HepG2 (cell line): ENCODE results near the gene TDRD10.

Experiments used
- MATR3 ChIP-seq: sonication (generic); formaldehyde crosslinking; IDR thresholded peaks from 2 replicates; pipeline ENCODE4 v1.4.0; 2020; ENCODE audit warnings: missing genetic modification reagents
- NFE2L2 ChIP-seq: fragments of 150-350 bp; IDR thresholded peaks from 2 replicates; pipeline ENCODE4 v1.6.1; 2014; ENCODE audit warnings: low read length
- POLR2AphosphoS5 ChIP-seq: IDR thresholded peaks from 2 replicates; pipeline ENCODE4 v1.6.1; 2012; ENCODE audit warnings: low read depth, low read length
- TF ChIP-seq, protein P1 (sequence below): sonication (generic); formaldehyde crosslinking; IDR thresholded peaks from 2 replicates; pipeline ENCODE4 v1.5.0; 2020; ENCODE audit warnings: mild to moderate bottlenecking, missing genetic modification reagents, moderate library complexity
- TF ChIP-seq, protein P2 (sequence below): sonication (generic); formaldehyde crosslinking; conservative IDR thresholded peaks from 2 replicates; pipeline ENCODE4 v1.5.0; 2020; ENCODE audit warnings: missing genetic modification reagents

DNA sequence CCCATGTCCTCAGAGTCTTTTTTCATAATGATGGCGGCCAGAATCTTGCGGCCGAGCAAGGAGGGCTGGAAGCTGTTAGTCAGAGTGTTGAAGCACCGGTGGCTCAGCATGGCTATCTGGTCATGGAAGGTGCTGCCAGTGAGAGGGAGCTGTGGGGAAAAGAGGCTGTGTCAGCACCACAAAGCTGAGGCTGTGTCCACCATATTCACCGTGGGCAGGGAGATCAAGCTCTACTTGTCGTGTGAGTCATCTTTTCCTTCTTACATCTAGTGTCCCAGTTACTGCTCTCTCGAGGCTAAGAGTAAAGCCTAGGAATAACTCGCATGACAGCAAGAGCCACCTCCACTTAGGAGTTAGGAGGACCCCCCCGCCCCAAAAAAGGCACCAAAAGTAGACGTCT lies 87.8 kb downstream of the TDRD10 start:
- TF ChIP-seq, protein P1, sequence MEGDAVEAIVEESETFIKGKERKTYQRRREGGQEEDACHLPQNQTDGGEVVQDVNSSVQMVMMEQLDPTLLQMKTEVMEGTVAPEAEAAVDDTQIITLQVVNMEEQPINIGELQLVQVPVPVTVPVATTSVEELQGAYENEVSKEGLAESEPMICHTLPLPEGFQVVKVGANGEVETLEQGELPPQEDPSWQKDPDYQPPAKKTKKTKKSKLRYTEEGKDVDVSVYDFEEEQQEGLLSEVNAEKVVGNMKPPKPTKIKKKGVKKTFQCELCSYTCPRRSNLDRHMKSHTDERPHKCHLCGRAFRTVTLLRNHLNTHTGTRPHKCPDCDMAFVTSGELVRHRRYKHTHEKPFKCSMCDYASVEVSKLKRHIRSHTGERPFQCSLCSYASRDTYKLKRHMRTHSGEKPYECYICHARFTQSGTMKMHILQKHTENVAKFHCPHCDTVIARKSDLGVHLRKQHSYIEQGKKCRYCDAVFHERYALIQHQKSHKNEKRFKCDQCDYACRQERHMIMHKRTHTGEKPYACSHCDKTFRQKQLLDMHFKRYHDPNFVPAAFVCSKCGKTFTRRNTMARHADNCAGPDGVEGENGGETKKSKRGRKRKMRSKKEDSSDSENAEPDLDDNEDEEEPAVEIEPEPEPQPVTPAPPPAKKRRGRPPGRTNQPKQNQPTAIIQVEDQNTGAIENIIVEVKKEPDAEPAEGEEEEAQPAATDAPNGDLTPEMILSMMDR (CRISPR knock-in tag) = no peak
- TF ChIP-seq POLR2AphosphoS5 (no peak), MATR3 (no peak), NFE2L2 (no peak)
- TF ChIP-seq, protein P2, sequence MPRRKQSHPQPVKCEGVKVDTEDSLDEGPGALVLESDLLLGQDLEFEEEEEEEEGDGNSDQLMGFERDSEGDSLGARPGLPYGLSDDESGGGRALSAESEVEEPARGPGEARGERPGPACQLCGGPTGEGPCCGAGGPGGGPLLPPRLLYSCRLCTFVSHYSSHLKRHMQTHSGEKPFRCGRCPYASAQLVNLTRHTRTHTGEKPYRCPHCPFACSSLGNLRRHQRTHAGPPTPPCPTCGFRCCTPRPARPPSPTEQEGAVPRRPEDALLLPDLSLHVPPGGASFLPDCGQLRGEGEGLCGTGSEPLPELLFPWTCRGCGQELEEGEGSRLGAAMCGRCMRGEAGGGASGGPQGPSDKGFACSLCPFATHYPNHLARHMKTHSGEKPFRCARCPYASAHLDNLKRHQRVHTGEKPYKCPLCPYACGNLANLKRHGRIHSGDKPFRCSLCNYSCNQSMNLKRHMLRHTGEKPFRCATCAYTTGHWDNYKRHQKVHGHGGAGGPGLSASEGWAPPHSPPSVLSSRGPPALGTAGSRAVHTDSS (CRISPR knock-in tag) = no peak
